Subcutaneous adipose tissue (tissue), 4 donors: ENCODE data around the gene FEZ2. TPM values are rescaled to one million over a fixed set of nuclear protein-coding genes. Genes with fewer than 3 reads are reported as not detected.

Source experiments
- total RNA-seq, 4 donors: library from RNA; depleted of rRNA; stranded (reverse); fragments of >200 nt; gene quantifications; one replicate each; pipeline ENCODE4 v1.1.0, GENCODE V29; 2016

FEZ2 gene
- total RNA-seq, 4 donors from 2014 or later = 55.8 to 95.7 (median 65.5) TPM

Other genes with a start within 250 kb of the FEZ2 start
- 100 to 1,000 TPM; 153 to 269 (median 233) TPM for gene CRIM1, start 242.4 kb downstream of the FEZ2 start, total RNA-seq
- 100 to 1,000 TPM in 2 of 4 donors, 10 to 100 TPM in 2; 48.2 to 135 (median 93.4) TPM for gene VIT, start 98.5 kb upstream of the FEZ2 start, total RNA-seq